Urothelium cell line (cell line): ENCODE data around the gene APCDD1L.
A peak's percentile ranks its signal among the peaks of the same experiment; 100 is the strongest.

ENCODE experiments used
- DNase-seq: peaks from one replicate; pipeline ENCODE4 v3.0.0; 2011; ENCODE audit warnings: low spot score, mixed read lengths
- FAIRE-seq: peaks from 2 replicates; lab custom pipeline; 2011; peaks lifted over from hg19 to GRCh38; lab: Jason Lieb, UNC

The APCDD1L gene

GRCh38 chr20:58515233-58516212 lies at the start of gene APCDD1L:
APCDD1L (minus strand) TSS chr20:58515399; CDS start chr20:58514707, 692 bp downstream.
- FAIRE-seq (peak; percentile 85), DNase-seq (peak; percentile 93)

- DNase-seq (no peak), FAIRE-seq (no peak)
Observed at GRCh38 chr20:58559368-58559729, 44.1 kb upstream of the APCDD1L start.

- no peak for FAIRE-seq
- DNase-seq: no peak
Observed at GRCh38 chr20:58558486-58559367, 43.5 kb upstream of the APCDD1L start.

GRCh38 chr20:58557733-58558342 lies 42.6 kb upstream of the APCDD1L start:
- DNase-seq (no peak), FAIRE-seq (no peak)

GRCh38 chr20:58556961-58557360 lies 41.8 kb upstream of the APCDD1L start:
- FAIRE-seq: peak; percentile 9
- DNase-seq: no peak

GRCh38 chr20:58555078-58555765 lies 40.0 kb upstream of the APCDD1L start:
- FAIRE-seq (peak; percentile 91), DNase-seq (peak; percentile 93)

- DNase-seq (no peak), FAIRE-seq (peak; percentile 83)
Observed at GRCh38 chr20:58554541-58554940, 39.3 kb upstream of the APCDD1L start.

- DNase-seq: no peak
- FAIRE-seq: no peak
Observed at GRCh38 chr20:58553841-58554240, 38.6 kb upstream of the APCDD1L start.

- FAIRE-seq (no peak), DNase-seq (no peak)
Observed at GRCh38 chr20:58553166-58553696, 38.0 kb upstream of the APCDD1L start.

- FAIRE-seq (peak; percentile 5), DNase-seq (no peak)
Observed at GRCh38 chr20:58552366-58552934, 37.3 kb upstream of the APCDD1L start.

GRCh38 chr20:58551631-58552030 lies 36.4 kb upstream of the APCDD1L start:
- no peak for DNase-seq
- no peak for FAIRE-seq

- FAIRE-seq (no peak), DNase-seq (no peak)
Observed at GRCh38 chr20:58550275-58551059, 35.3 kb upstream of the APCDD1L start.

GRCh38 chr20:58549231-58550209 lies 34.3 kb upstream of the APCDD1L start:
- no peak for DNase-seq
- FAIRE-seq: no peak

- FAIRE-seq (no peak), DNase-seq (no peak)
Observed at GRCh38 chr20:58547623-58548475, 32.6 kb upstream of the APCDD1L start.

- no peak for DNase-seq
- no peak for FAIRE-seq
Observed at GRCh38 chr20:58546756-58547622, 31.8 kb upstream of the APCDD1L start.

- FAIRE-seq (no peak), DNase-seq (no peak)
Observed at GRCh38 chr20:58546416-58546711, 31.2 kb upstream of the APCDD1L start.
